Smooth muscle cell (in vitro differentiated cells): ENCODE measurements around the gene FAM241B. TPM values are rescaled to one million over a fixed set of nuclear protein-coding genes. Genes with fewer than 3 reads are reported as not detected.

ENCODE experiments used
- DNase-seq: peaks from one replicate; lab custom pipeline; 2025; ENCODE audit not compliant: unreplicated experiment; lab: John Stamatoyannopoulos, UW
- H2AFZ ChIP-seq: fragments of 200-600 bp; sonication (generic); 2 replicates; pipeline ENCODE4 v1.6.0; 2016; ENCODE audit warnings: antibody characterized with exemption, low read depth, mild to moderate bottlenecking
- H3F3A ChIP-seq: fragments of 200-600 bp; sonication (generic); 2 replicates; pipeline ENCODE4 v1.6.0; 2017; ENCODE audit warnings: antibody characterized with exemption, low read depth
- H3K27ac ChIP-seq: fragments of 200-600 bp; sonication (generic); 2 replicates; pipeline ENCODE4 v1.5.1; 2016; ENCODE audit warnings: low read depth, mild to moderate bottlenecking
- H3K27me3 ChIP-seq: fragments of 200-600 bp; sonication (generic); 2 replicates; pipeline ENCODE4 v1.6.1; 2016; ENCODE audit warnings: low read depth, mild to moderate bottlenecking
- H3K36me3 ChIP-seq: fragments of 200-600 bp; sonication (generic); 2 replicates; pipeline ENCODE4 v1.5.1; 2016; ENCODE audit warnings: low read depth
- H3K4me1 ChIP-seq: fragments of 200-600 bp; sonication (generic); 2 replicates; pipeline ENCODE4 v1.5.1; 2016; ENCODE audit warnings: low read depth
- H3K4me2 ChIP-seq: fragments of 200-600 bp; sonication (generic); 2 replicates; pipeline ENCODE4 v1.6.0; 2016; ENCODE audit warnings: mild to moderate bottlenecking
- H3K4me3 ChIP-seq: fragments of 200-600 bp; sonication (generic); 2 replicates; pipeline ENCODE4 v1.5.1; 2016; ENCODE audit warnings: mild to moderate bottlenecking
- H3K79me2 ChIP-seq: fragments of 200-600 bp; sonication (generic); 2 replicates; pipeline ENCODE4 v1.6.0; 2016; ENCODE audit warnings: low read depth, mild to moderate bottlenecking
- H3K9ac ChIP-seq: fragments of 200-600 bp; sonication (generic); 2 replicates; pipeline ENCODE4 v1.6.0; 2016; ENCODE audit warnings: low read depth
- H3K9me3 ChIP-seq: fragments of 200-600 bp; sonication (generic); replicated peaks from 2 replicates; pipeline ENCODE4 v1.5.1; 2016; ENCODE audit warnings: low read depth
- H4K20me1 ChIP-seq: fragments of 200-600 bp; sonication (generic); 2 replicates; pipeline ENCODE4 v1.6.0; 2016; ENCODE audit warnings: low read depth
- CTCF ChIP-seq: fragments of 200-600 bp; sonication (generic); IDR thresholded peaks from 2 replicates; pipeline ENCODE4 v1.5.1; 2017; ENCODE audit warnings: borderline replicate concordance, mild to moderate bottlenecking, antibody characterized with exemption; ENCODE audit not compliant: insufficient read depth, poor library complexity, severe bottlenecking
- WGBS: methylation state at CpG from one replicate; pipeline ENCODE4 v1.1.7; 2016; ENCODE audit warnings: low lambda C conversion rate; 5-methylcytosine and 5-hydroxymethylcytosine counted together
- polyA plus RNA-seq: library from polyadenylated mRNA; unstranded; fragments of >200 nt; fragmentation: Nextera tagmentation; extraction: Ambion mirVana; gene quantifications from 2 replicates; pipeline ENCODE4 v1.2.1, GENCODE V29; 2016
- total RNA-seq: library from RNA; depleted of rRNA; stranded (reverse); fragments of >200 nt; gene quantifications from 2 replicates; pipeline ENCODE4 v1.2.3, GENCODE V29; 2014

FAM241B gene
- total and polyA plus RNA-seq, 2 experiments from 2014 or later, result 4.1 to 8.0 TPM

- WGBS, result 63% methylated on average over 1 of the region's 1 CpG
- peaks cover 40% of the 10 kb centered on the region for H3K27me3 ChIP-seq
Measured at GRCh38 chr10:69614130-69614529, 15.9 kb upstream of the FAM241B start.

GRCh38 chr10:69616358-69616757 is 13.7 kb upstream of the FAM241B start:
- Histone ChIP-seq H2AFZ (no peak overlapping the region), H3F3A (no peaks in the 10 kb centered on the region), H3K27me3 (peaks cover 26% of the 10 kb centered on the region), H3K9me3 (no peaks in the 10 kb centered on the region), H3K4me1 (no peaks in the 10 kb centered on the region), H3K36me3 (no peaks in the 10 kb centered on the region), H3K79me2 (no peaks in the 10 kb centered on the region), H3K4me3 (no peak overlapping the region), H3K27ac (no peak overlapping the region), H4K20me1 (no peaks in the 10 kb centered on the region), H3K9ac (no peak overlapping the region), H3K4me2 (no peak overlapping the region)
- DNase-seq, result no peak
- 71% methylated on average over 4 of the region's 4 CpGs for WGBS
- TF ChIP-seq CTCF, result no peak

More at GRCh38 chr10:69614130-69614529, 15.9 kb upstream of the FAM241B start:
- no peaks in the 10 kb centered on the region for H3K9me3 ChIP-seq
- no peaks in the 10 kb centered on the region for H4K20me1 ChIP-seq
- no peak overlapping the region for H3K27ac ChIP-seq
- H3K4me3 ChIP-seq, result no peak overlapping the region
- TF ChIP-seq CTCF, result no peak
- no peaks in the 10 kb centered on the region for H3K36me3 ChIP-seq
- no peaks in the 10 kb centered on the region for H3F3A ChIP-seq
- H3K9ac ChIP-seq, result no peak overlapping the region
- no peak overlapping the region for H3K4me2 ChIP-seq
- H3K4me1 ChIP-seq, result no peaks in the 10 kb centered on the region
- no peak for DNase-seq
- H3K79me2 ChIP-seq, result no peaks in the 10 kb centered on the region
- no peak overlapping the region for H2AFZ ChIP-seq

GRCh38 chr10:69618746-69619145 is 11.3 kb upstream of the FAM241B start:
- H3K79me2 ChIP-seq, result no peaks in the 10 kb centered on the region
- H3F3A ChIP-seq, result no peaks in the 10 kb centered on the region
- no peak overlapping the region for H3K9ac ChIP-seq
- peaks cover 19% of the 10 kb centered on the region for H3K27me3 ChIP-seq
- H3K4me2 ChIP-seq, result no peak overlapping the region
- H3K36me3 ChIP-seq, result no peaks in the 10 kb centered on the region
- no peaks in the 10 kb centered on the region for H3K9me3 ChIP-seq
- H3K4me1 ChIP-seq, result no peaks in the 10 kb centered on the region
- 70% methylated on average over 2 of the region's 2 CpGs for WGBS
- H3K4me3 ChIP-seq, result no peak overlapping the region
- no peak overlapping the region for H2AFZ ChIP-seq
- H3K27ac ChIP-seq, result no peak overlapping the region
- TF ChIP-seq CTCF, result no peak
- H4K20me1 ChIP-seq, result no peaks in the 10 kb centered on the region
- DNase-seq, result no peak

GRCh38 chr10:69619626-69620025 is 10.4 kb upstream of the FAM241B start:
- Histone ChIP-seq H3K27me3 (peaks cover 19% of the 10 kb centered on the region), H4K20me1 (no peaks in the 10 kb centered on the region), H3K9ac (no peak overlapping the region), H3K27ac (no peak overlapping the region), H3F3A (no peaks in the 10 kb centered on the region), H3K4me2 (no peak overlapping the region), H3K79me2 (no peaks in the 10 kb centered on the region), H3K4me1 (no peaks in the 10 kb centered on the region), H3K9me3 (no peaks in the 10 kb centered on the region), H2AFZ (no peak overlapping the region), H3K4me3 (no peak overlapping the region), H3K36me3 (no peaks in the 10 kb centered on the region)
- no peak for DNase-seq
- no peak for TF ChIP-seq CTCF
- 89% methylated on average over 7 of the region's 7 CpGs for WGBS
